Sigmoid colon (tissue), 4 donors: ENCODE measurements around the gene CHCHD1.

Source experiments
- CTCF ChIP-seq, 4 experiments: fragments of 450-650 bp in 3 of 4; fragments of 200-600 bp in 1 of 4; IDR thresholded peaks; one replicate each; pipeline ENCODE4 v1.5.1; 2016 to 2019; ENCODE audit warnings: antibody characterized with exemption in 4 of 4, mild to moderate bottlenecking in 3 of 4, moderate library complexity in 2 of 4
- POLR2A ChIP-seq, 2 donors: fragments of 450-650 bp; IDR thresholded peaks; one replicate each; pipeline ENCODE4 v1.6.1; 2016; ENCODE audit warnings: antibody characterized with exemption in 2 of 2, mild to moderate bottlenecking in 2 of 2, moderate library complexity in 2 of 2
- POLR2AphosphoS5 ChIP-seq, 4 donors: sonication (generic); formaldehyde crosslinking; IDR thresholded peaks; one replicate each; pipeline ENCODE4 v1.6.1; 2017; ENCODE audit warnings: antibody characterized with exemption in 4 of 4

- no peak for TF ChIP-seq POLR2A (IDR thresholded peaks at IDR 0.05)
- no peak for TF ChIP-seq POLR2AphosphoS5 (IDR thresholded peaks at IDR 0.05)
- TF ChIP-seq CTCF (IDR thresholded peaks at IDR 0.05) = no peak
Measured at GRCh38 chr10:73785721-73786511, 4.1 kb downstream of the CHCHD1 start.
